Liver (tissue), 3 donors: ENCODE data around the gene SLC25A12.

Source experiments
- JUND ChIP-seq, 2 donors: IDR thresholded peaks; 2 replicates each; pipeline ENCODE4 v1.6.1; 2016; ENCODE audit warnings: antibody characterized with exemption in 2 of 2
- NR2F2 ChIP-seq: IDR thresholded peaks from 2 replicates; pipeline ENCODE4 v1.6.1; 2016; ENCODE audit warnings: antibody characterized with exemption
- SP1 ChIP-seq: IDR thresholded peaks from 2 replicates; pipeline ENCODE4 v1.6.1; 2018; ENCODE audit warnings: antibody characterized with exemption, mild to moderate bottlenecking
- TF ChIP-seq, protein P1 (sequence below): fragments of 150-350 bp; IDR thresholded peaks from 2 replicates; pipeline ENCODE4 v1.5.1; 2017; ENCODE audit warnings: improper control_type of control experiment, low read depth, low read length; ENCODE audit not compliant: missing input control
- TF ChIP-seq, protein P2 (sequence below): IDR thresholded peaks from 2 replicates; pipeline ENCODE4 v1.6.1; 2016; ENCODE audit warnings: antibody characterized with exemption
- donor health status: healthy.
- donor health status: healthy.

DNA sequence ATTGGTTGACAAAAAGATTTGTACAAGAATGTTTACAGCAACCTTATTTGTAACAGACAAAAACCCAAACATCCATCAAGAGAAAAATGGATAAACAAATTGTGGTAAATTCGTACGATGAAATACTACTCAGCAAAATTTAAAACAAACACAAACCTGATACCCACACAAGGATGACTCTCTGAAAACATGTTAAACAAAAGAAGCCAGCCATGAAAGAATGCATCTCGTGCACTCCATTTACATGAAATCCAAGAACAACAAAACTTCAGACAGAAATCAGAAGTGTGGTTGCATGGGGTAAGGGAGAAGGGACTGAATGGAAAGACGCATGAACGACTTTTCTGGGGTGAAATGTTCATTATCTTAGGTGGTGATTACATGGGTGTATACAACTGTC lies 93.4 kb downstream of the SLC25A12 start:
- TF ChIP-seq, protein P1, sequence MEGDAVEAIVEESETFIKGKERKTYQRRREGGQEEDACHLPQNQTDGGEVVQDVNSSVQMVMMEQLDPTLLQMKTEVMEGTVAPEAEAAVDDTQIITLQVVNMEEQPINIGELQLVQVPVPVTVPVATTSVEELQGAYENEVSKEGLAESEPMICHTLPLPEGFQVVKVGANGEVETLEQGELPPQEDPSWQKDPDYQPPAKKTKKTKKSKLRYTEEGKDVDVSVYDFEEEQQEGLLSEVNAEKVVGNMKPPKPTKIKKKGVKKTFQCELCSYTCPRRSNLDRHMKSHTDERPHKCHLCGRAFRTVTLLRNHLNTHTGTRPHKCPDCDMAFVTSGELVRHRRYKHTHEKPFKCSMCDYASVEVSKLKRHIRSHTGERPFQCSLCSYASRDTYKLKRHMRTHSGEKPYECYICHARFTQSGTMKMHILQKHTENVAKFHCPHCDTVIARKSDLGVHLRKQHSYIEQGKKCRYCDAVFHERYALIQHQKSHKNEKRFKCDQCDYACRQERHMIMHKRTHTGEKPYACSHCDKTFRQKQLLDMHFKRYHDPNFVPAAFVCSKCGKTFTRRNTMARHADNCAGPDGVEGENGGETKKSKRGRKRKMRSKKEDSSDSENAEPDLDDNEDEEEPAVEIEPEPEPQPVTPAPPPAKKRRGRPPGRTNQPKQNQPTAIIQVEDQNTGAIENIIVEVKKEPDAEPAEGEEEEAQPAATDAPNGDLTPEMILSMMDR: no peak
- no peak for TF ChIP-seq NR2F2
- TF ChIP-seq, protein P2, sequence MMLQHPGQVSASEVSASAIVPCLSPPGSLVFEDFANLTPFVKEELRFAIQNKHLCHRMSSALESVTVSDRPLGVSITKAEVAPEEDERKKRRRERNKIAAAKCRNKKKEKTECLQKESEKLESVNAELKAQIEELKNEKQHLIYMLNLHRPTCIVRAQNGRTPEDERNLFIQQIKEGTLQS: no peak
- TF ChIP-seq SP1: no peak
- TF ChIP-seq JUND (IDR thresholded peaks at IDR 0.05): no peak
